ENCODE measurements around the gene DNAL4. TPM values are rescaled to one million over a fixed set of nuclear protein-coding genes. Genes with fewer than 3 reads are reported as not detected.
A peak's percentile ranks its signal among the peaks of the same experiment; 100 is the strongest.

Gene DNAL4
- polyA plus RNA-seq, 2 of the 4 experiments (the other 2 are of a cell fraction) = 7.7 to 9.8 TPM

DNA sequence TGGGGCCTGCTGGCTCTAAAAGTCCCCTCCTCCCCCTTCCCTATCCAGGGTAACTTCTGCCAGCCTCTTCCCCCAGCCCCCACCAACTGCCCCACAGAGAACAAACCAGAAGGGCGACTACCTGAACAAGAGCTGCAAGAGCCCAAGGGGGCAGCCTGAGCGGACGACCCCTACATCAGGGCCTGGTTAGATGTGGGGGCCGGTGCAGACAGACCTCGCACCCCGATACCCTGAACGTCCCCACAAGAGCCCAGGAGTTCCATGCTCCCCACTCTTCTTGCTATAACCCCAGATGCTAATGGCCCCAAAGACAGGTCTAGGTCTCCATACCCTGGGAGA is 58.8 kb downstream of the DNAL4 start:
- no peaks in the 10 kb centered on the region for H3K4me1 ChIP-seq
- 95% methylated on average over 6 of the region's 7 CpGs for WGBS (ENCODE audit: missing lambda C conversion rate)
- H3K4me2 ChIP-seq = no peak overlapping the region
- no peaks in the 10 kb centered on the region for H3K9me3 ChIP-seq
- TF ChIP-seq CBX8 (IDR thresholded peaks at IDR 0.05) (no peak), POLR2AphosphoS2 (conservative IDR thresholded peaks at IDR 0.05; ENCODE audit: low read length) (no peak), KDM1A (IDR thresholded peaks at IDR 0.05; ENCODE audit: low read depth) (no peak), FOXS1 (CRISPR knock-in tag; IDR thresholded peaks at IDR 0.05) (no peak), RAD21 (conservative IDR thresholded peaks at IDR 0.05 in 1 of 2, IDR thresholded peaks at IDR 0.05 in 1 of 2) (no peak), EP300 (IDR thresholded peaks at IDR 0.05) (no peak)
- TF ChIP-seq, protein P1, sequence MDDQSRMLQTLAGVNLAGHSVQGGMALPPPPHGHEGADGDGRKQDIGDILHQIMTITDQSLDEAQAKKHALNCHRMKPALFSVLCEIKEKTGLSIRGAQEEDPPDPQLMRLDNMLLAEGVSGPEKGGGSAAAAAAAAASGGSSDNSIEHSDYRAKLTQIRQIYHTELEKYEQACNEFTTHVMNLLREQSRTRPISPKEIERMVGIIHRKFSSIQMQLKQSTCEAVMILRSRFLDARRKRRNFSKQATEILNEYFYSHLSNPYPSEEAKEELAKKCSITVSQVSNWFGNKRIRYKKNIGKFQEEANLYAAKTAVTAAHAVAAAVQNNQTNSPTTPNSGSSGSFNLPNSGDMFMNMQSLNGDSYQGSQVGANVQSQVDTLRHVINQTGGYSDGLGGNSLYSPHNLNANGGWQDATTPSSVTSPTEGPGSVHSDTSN (IDR thresholded peaks at IDR 0.05) = no peak
- TF ChIP-seq, protein P2, sequence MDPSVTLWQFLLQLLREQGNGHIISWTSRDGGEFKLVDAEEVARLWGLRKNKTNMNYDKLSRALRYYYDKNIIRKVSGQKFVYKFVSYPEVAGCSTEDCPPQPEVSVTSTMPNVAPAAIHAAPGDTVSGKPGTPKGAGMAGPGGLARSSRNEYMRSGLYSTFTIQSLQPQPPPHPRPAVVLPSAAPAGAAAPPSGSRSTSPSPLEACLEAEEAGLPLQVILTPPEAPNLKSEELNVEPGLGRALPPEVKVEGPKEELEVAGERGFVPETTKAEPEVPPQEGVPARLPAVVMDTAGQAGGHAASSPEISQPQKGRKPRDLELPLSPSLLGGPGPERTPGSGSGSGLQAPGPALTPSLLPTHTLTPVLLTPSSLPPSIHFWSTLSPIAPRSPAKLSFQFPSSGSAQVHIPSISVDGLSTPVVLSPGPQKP (IDR thresholded peaks at IDR 0.05; ENCODE audit: low read depth, low read length) = no peak
- TF ChIP-seq, protein P3, sequence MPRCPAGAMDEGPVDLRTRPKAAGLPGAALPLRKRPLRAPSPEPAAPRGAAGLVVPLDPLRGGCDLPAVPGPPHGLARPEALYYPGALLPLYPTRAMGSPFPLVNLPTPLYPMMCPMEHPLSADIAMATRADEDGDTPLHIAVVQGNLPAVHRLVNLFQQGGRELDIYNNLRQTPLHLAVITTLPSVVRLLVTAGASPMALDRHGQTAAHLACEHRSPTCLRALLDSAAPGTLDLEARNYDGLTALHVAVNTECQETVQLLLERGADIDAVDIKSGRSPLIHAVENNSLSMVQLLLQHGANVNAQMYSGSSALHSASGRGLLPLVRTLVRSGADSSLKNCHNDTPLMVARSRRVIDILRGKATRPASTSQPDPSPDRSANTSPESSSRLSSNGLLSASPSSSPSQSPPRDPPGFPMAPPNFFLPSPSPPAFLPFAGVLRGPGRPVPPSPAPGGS (IDR thresholded peaks at IDR 0.05) = no peak
- ChIA-PET POLR2A (no interaction called here), CTCF (interaction anchor here (0.9 to 7.4 kb wide), 8 partner anchors 8 to 779 kb away, joined by 3 to 69 read pairs (median 4); no protein-coding TSS in a partner anchor)
- H3K4me3 ChIP-seq = no peak overlapping the region
- DNase-seq (ENCODE audit: low read depth in 1 of 2, low spot score in 1 of 2) = no peak
- ATAC-seq = no peak
- no peak for FAIRE-seq
- no peak overlapping the region for H3K27ac ChIP-seq

DNA sequence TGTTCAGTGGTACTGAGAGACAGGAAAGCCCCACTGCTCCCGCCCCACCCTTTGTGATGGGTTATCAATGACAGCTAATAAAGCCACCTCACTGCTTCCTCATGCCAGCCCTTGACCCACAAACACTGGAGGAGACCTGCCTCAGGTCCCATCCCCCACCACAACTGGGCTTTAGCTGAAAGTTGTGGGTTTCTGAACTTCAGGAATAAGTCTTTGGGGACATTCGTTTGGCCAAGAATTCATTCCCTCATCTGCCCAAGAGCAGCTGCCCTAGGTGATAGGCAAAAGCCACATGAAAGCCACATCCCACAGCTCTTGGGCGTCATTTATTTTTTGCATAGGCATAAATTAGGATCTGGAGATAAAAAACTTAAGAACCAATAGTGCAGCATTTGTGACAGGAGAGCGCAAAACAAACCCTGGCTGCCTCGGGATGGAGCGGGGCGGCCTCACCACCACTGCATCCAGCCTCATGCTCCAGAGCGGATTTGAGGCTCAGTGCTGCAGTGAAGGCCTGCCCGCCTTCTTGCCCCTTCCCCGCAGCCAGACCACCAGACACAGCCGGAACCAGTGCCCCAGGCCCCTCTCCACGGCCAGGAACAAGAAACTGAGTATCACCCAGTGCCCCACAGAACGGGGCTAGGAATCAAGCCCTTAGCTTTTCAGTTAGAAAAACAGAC is 59.4 kb downstream of the DNAL4 start:
- CTCF ChIA-PET = interaction anchor here (0.9 to 7.4 kb wide), 11 partner anchors 9 to 269 kb away, joined by 3 to 69 read pairs (median 5); no protein-coding TSS in a partner anchor
- TF ChIP-seq POLR2A (IDR thresholded peaks at IDR 0.05; ENCODE audit: low read length) (no peak), FOXS1 (CRISPR knock-in tag; IDR thresholded peaks at IDR 0.05) (no peak), HDAC2 (IDR thresholded peaks at IDR 0.05) (no peak), CEBPB (IDR thresholded peaks at IDR 0.05) (no peak), POLR2AphosphoS2 (conservative IDR thresholded peaks at IDR 0.05; ENCODE audit: low read length) (no peak), BHLHE40 (IDR thresholded peaks at IDR 0.05; ENCODE audit: low read depth, low read length) (no peak), ZSCAN20 (CRISPR knock-in tag; IDR thresholded peaks at IDR 0.05) (no peak)
- TF ChIP-seq, protein P4, sequence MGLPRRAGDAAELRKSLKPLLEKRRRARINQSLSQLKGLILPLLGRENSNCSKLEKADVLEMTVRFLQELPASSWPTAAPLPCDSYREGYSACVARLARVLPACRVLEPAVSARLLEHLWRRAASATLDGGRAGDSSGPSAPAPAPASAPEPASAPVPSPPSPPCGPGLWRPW (IDR thresholded peaks at IDR 0.05) = no peak
- TF ChIP-seq, protein P5, sequence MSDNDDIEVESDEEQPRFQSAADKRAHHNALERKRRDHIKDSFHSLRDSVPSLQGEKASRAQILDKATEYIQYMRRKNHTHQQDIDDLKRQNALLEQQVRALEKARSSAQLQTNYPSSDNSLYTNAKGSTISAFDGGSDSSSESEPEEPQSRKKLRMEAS (IDR thresholded peaks at IDR 0.05) = no peak
- Histone ChIP-seq H3K9me3 (no peaks in the 10 kb centered on the region), H3K4me3 (no peak overlapping the region), H3K4me1 (no peaks in the 10 kb centered on the region), H3K27ac (no peak overlapping the region), H3K4me2 (no peak overlapping the region)
- DNase-seq (ENCODE audit: low read depth in 1 of 2, low spot score in 1 of 2) (no peak), FAIRE-seq (no peak), ATAC-seq (no peak)
- WGBS (ENCODE audit: missing lambda C conversion rate) = 83% methylated on average over 12 of the region's 13 CpGs
- POLR2A ChIA-PET = no interaction called here

DNA sequence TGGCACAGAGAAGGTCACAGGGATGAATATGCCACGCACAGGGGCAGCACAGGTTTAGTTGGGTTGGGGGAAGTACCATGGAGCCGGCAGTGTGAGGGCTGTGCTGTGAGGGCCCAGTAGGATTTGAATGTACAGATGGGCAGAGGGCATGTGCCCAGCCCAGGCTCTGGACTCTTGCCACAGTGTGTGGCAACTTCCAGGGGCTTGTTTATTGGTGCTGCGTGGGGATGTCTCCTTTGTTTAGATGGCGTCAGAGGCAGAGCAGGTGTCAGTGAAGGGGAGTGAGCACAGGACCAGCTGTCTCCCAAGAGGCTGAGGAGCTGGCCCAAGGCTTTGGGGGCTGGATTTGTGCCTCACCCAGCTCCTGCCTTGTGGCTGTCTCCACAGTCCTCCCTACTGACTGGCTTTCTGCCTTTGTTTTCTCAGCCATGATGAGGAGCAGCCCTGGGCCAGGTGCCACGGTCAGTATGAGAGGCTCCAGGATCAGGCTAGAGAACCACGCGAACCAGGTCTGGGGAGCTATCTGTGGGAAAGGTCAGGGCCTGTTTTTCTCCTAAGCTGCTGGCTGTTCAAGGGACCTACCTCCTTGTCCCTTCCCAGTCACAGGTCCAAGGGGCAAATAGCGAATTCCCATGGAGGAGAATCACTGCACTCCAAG is 60.1 kb downstream of the DNAL4 start:
- FAIRE-seq = no peak
- 95% methylated on average over 7 of the region's 8 CpGs for WGBS (ENCODE audit: missing lambda C conversion rate)
- H3K4me3 ChIP-seq = no peak overlapping the region
- CTCF ChIA-PET = interaction anchor here (1.1 to 7.4 kb wide), 13 partner anchors 9 to 135 kb away, joined by 3 to 69 read pairs (median 6); partner anchors contain the start of gene SUN2
- H3K27ac ChIP-seq = no peak overlapping the region
- TF ChIP-seq CBX8 (IDR thresholded peaks at IDR 0.05) (no peak), ZFP36 (IDR thresholded peaks at IDR 0.05; ENCODE audit: borderline replicate concordance, partially characterized antibody) (no peak), HOXB13 (CRISPR knock-in tag; IDR thresholded peaks at IDR 0.05; ENCODE audit: low read depth) (no peak), FOSB (CRISPR knock-in tag; IDR thresholded peaks at IDR 0.05) (no peak), ESRRA (IDR thresholded peaks at IDR 0.05; ENCODE audit: borderline replicate concordance, low read length) (no peak)
- no peak for DNase-seq (ENCODE audit: low read depth in 1 of 2, low spot score in 1 of 2)
- POLR2A ChIA-PET = no interaction called here
- no peaks in the 10 kb centered on the region for H3K9me3 ChIP-seq
- no peaks in the 10 kb centered on the region for H3K4me1 ChIP-seq
- no peak overlapping the region for H3K4me2 ChIP-seq
- ATAC-seq = peak in 1 of 2 experiments; percentile 11; a peak in 3 of 6 replicates
